PC-9 (cell line): ENCODE data around the gene RHOBTB1. TPM values are rescaled to one million over a fixed set of nuclear protein-coding genes. Genes with fewer than 3 reads are reported as not detected.

ENCODE experiments used
- BruUV-seq: library from RNA; stranded (reverse); fragments of 400-500 nt; replicated peaks from 2 replicates; lab custom pipeline; 2021; lab: Mats Ljungman, UMichigan
- CTCF ChIA-PET: fragments of 300-600 bp; sonication (Branson Sonifier 250); formaldehyde crosslinking; loops from one replicate; lab custom pipeline; 2022; ENCODE audit warnings: antibody characterized with exemption; lab: Charles Lee
- POLR2A ChIA-PET: fragments of 300-600 bp; sonication (Branson Sonifier 250); formaldehyde crosslinking; loops from one replicate; lab custom pipeline; 2022; ENCODE audit warnings: antibody characterized with exemption; ENCODE audit not compliant: unreplicated experiment; lab: Charles Lee
- DNase-seq, 2 experiments: peaks; one replicate each; pipeline versions ENCODE4 v3.0.0 to v3.0.0-alpha.2; 2015 to 2022; ENCODE audit warnings: mixed read lengths in 1 of 2
- H2AFZ ChIP-seq: fragments of 200-600 bp; sonication (generic); 2 replicates; pipeline ENCODE4 v1.8.1; 2017; ENCODE audit warnings: antibody characterized with exemption
- H3F3A ChIP-seq: fragments of 200-600 bp; sonication (generic); 2 replicates; pipeline ENCODE4 v1.8.1; 2017; ENCODE audit warnings: antibody characterized with exemption, mild to moderate bottlenecking, low read depth; ENCODE audit not compliant: insufficient read depth
- H3K27ac ChIP-seq: fragments of 200-600 bp; sonication (generic); 2 replicates; pipeline ENCODE4 v1.6.1; 2016; ENCODE audit warnings: mixed run types
- H3K27me3 ChIP-seq: fragments of 200-600 bp; sonication (generic); 2 replicates; pipeline ENCODE4 v1.6.1; 2016; ENCODE audit warnings: low read depth, mixed run types; ENCODE audit not compliant: insufficient read depth
- H3K36me3 ChIP-seq: fragments of 200-600 bp; sonication (generic); 2 replicates; pipeline ENCODE4 v1.6.1; 2016; ENCODE audit warnings: low read depth, mixed run types
- H3K4me1 ChIP-seq: fragments of 200-600 bp; sonication (generic); replicated peaks from 2 replicates; pipeline ENCODE4 v1.6.1; 2016; ENCODE audit warnings: mixed run types; ENCODE audit not compliant: insufficient read depth
- H3K4me2 ChIP-seq: fragments of 200-600 bp; sonication (generic); 2 replicates; pipeline ENCODE4 v1.6.1; 2017; ENCODE audit warnings: mixed run types
- H3K4me3 ChIP-seq: fragments of 200-600 bp; sonication (generic); 2 replicates; pipeline ENCODE4 v1.6.1; 2016; ENCODE audit warnings: mixed run types
- H3K79me2 ChIP-seq: fragments of 200-600 bp; sonication (generic); 2 replicates; pipeline ENCODE4 v1.6.1; 2017; ENCODE audit warnings: low read depth, mixed run types
- H3K9me2 ChIP-seq: fragments of 200-600 bp; sonication (generic); 2 replicates; pipeline ENCODE4 v1.8.1; 2017; ENCODE audit warnings: mild to moderate bottlenecking; ENCODE audit not compliant: insufficient read depth
- H3K9me3 ChIP-seq: fragments of 200-600 bp; sonication (generic); 2 replicates; pipeline ENCODE4 v1.8.1; 2016; ENCODE audit warnings: low read depth; ENCODE audit not compliant: insufficient read depth
- H4K20me1 ChIP-seq: fragments of 200-600 bp; sonication (generic); 2 replicates; pipeline ENCODE4 v1.8.1; 2017; ENCODE audit not compliant: insufficient read depth
- EZH2 ChIP-seq: fragments of 200-600 bp; sonication (generic); IDR thresholded peaks from 2 replicates; pipeline ENCODE4 v1.8.0; 2017; ENCODE audit warnings: antibody characterized with exemption, low read depth
- intact Hi-C: fragments of 100-400 bp; cut with micrococcal nuclease; formaldehyde crosslinking; loops from one replicate; pipeline ENCODE4 v1.10.0; 2022; ENCODE audit not compliant: unreplicated experiment
- total RNA-seq: library from RNA; stranded (reverse); gene quantifications from 2 replicates; pipeline ENCODE4 v1.2.3, GENCODE V29; 2021
- TF ChIP-seq, protein P1 (sequence below): fragments of 200-600 bp; sonication (generic); conservative IDR thresholded peaks from 2 replicates; pipeline ENCODE4 v1.6.1; 2017; ENCODE audit warnings: mixed run types, antibody characterized with exemption, mild to moderate bottlenecking, moderate library complexity

Gene RHOBTB1
- total RNA-seq, 1 experiment from 2014 or later: 5.2 TPM

DNA sequence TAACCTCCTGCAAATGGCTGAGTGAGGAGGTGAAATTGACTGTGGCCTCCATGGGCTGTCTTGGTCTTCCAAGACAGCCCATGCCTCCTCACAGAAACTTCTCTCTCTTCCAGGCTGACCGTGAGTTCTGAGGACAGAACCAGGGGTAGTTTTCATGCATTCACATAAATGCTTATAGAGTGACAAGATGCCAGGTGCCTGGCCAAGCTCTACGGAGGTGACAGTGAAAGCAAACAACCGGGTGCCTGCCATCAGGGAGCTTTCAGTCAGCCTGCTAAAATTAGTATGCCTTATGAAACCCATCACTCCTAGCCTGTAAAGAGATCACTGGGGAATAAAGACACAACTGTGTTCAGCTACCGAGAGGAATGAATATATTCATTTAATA lies 919 bp upstream of the RHOBTB1 start:
- no peaks in the 10 kb centered on the region for H3K9me2 ChIP-seq
- no TSS peak for BruUV-seq
- POLR2A ChIA-PET: no interaction called here
- H3F3A ChIP-seq: no peaks in the 10 kb centered on the region
- peak overlapping the region; percentile 95 for H3K4me3 ChIP-seq
- peak overlapping the region; percentile 99 for H2AFZ ChIP-seq
- CTCF ChIA-PET: interaction anchor here (0.6 to 1.0 kb wide), 2 partner anchors 11 to 20 kb away, joined by 3 read pairs; no protein-coding TSS in a partner anchor
- H3K9me3 ChIP-seq: no peaks in the 10 kb centered on the region
- TF ChIP-seq, protein P1, sequence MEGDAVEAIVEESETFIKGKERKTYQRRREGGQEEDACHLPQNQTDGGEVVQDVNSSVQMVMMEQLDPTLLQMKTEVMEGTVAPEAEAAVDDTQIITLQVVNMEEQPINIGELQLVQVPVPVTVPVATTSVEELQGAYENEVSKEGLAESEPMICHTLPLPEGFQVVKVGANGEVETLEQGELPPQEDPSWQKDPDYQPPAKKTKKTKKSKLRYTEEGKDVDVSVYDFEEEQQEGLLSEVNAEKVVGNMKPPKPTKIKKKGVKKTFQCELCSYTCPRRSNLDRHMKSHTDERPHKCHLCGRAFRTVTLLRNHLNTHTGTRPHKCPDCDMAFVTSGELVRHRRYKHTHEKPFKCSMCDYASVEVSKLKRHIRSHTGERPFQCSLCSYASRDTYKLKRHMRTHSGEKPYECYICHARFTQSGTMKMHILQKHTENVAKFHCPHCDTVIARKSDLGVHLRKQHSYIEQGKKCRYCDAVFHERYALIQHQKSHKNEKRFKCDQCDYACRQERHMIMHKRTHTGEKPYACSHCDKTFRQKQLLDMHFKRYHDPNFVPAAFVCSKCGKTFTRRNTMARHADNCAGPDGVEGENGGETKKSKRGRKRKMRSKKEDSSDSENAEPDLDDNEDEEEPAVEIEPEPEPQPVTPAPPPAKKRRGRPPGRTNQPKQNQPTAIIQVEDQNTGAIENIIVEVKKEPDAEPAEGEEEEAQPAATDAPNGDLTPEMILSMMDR: no peak
- TF ChIP-seq EZH2: no peak
- H4K20me1 ChIP-seq: no peaks in the 10 kb centered on the region
- peaks cover 12% of the 10 kb centered on the region for H3K4me1 ChIP-seq
- intact Hi-C loops: loop anchor here (1.0 kb wide), 2 partner anchors 11 to 18 kb away; no protein-coding TSS in a partner anchor
- H3K27ac ChIP-seq: peak overlapping the region; percentile 73
- peak overlapping the region; percentile 95 for H3K4me2 ChIP-seq
- H3K79me2 ChIP-seq: 0 out of 2 replicates have a peak, but pooled peaks cover 3% of the 10 kb centered on the region
- no peaks in the 10 kb centered on the region for H3K27me3 ChIP-seq
- H3K36me3 ChIP-seq: no peaks in the 10 kb centered on the region
- no peak for DNase-seq

DNA sequence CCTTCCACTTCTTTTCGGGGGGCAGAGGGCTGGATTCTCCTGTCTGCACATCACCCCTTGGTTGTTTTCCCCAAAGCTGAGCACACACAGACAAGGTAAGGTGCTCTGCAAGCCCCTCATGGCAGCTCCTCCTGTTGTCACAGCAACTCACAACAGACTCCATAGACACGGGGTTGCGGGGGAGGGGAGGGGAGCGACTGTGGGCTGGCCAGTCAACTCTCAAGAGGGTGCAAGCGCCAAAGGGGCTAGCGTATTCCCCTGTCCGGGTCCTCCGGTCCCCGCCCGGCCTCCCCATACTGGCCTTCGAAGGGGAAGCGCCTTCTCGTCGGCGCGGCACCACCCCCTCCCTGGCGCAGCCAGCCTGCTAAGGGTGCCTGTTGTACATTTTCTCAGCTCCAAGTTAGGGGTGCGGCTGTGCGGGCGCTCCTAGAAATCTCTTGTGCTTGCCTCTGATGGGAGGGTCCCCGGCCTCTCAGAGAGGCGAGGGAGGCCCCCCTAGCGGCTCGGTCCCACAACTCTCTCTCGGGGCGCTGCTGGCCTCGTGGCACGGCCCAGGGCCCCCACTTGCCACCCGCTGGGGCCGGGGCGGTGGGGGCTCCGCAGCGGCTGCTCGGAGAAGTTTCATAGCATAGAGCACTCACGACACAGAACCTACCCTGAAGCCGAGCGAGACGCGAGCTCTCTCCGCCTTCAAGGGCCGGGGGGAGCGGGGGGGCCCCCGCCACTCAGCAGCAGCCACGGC lies 498 bp downstream of the RHOBTB1 start:
- Histone ChIP-seq H3K4me2 (peak overlapping the region; percentile 95), H3F3A (no peaks in the 10 kb centered on the region), H3K27me3 (no peaks in the 10 kb centered on the region), H3K79me2 (0 out of 2 replicates have a peak, but pooled peaks cover 3% of the 10 kb centered on the region), H3K9me2 (no peaks in the 10 kb centered on the region), H3K4me3 (peak overlapping the region; percentile 95), H3K27ac (peak overlapping the region; percentile 73), H2AFZ (peak overlapping the region; percentile 99), H3K36me3 (no peaks in the 10 kb centered on the region), H4K20me1 (no peaks in the 10 kb centered on the region), H3K4me1 (peaks cover 12% of the 10 kb centered on the region), H3K9me3 (no peaks in the 10 kb centered on the region)
- TF ChIP-seq, protein P1: no peak
- no peak for TF ChIP-seq EZH2
- intact Hi-C loops: loop anchor here (1.0 kb wide), 2 partner anchors 13 to 20 kb away; no protein-coding TSS in a partner anchor
- ChIA-PET POLR2A (interaction anchor here (0.5 to 0.9 kb wide), 3 partner anchors 25 to 328 kb away, joined by 4 to 18 read pairs (median 4); no protein-coding TSS in a partner anchor), CTCF (interaction anchor here (0.6 to 0.9 kb wide), 4 partner anchors 30 to 953 kb away, joined by 3 to 17 read pairs (median 4); no protein-coding TSS in a partner anchor)
- BruUV-seq: no TSS peak
- DNase-seq: peak in 1 of 2 experiments; percentile 56

DNA sequence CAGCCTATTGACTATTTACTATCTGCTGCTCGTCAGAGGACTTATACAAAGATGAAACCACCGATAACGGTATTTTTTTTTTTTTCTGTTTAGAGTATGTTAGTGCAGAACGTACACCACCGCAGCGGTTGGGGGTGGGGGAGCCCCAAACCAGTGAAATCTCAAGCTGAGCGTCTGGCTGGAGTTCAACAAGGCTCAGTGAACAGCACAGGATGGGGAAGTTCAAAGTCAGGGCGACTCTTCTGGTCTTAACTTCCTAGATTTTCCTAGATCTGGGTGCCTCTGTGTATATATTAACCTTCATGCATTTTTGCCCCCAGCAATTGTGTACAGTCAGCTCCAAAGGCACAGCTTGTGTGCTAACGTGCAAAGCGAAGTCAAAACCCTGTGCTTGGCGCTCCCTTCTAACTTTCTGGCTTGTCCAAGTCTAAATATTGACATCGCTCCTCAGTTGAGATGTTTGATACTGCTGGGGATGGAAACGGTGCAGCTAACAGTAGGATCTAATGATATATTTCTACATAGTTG lies 1.1 kb downstream of the RHOBTB1 start:
- ChIA-PET CTCF (interaction anchor here (0.6 to 0.9 kb wide), 3 partner anchors 29 to 126 kb away, joined by 4 to 17 read pairs (median 5); no protein-coding TSS in a partner anchor), POLR2A (interaction anchor here (0.5 to 0.9 kb wide), 3 partner anchors 24 to 329 kb away, joined by 4 to 18 read pairs (median 4); no protein-coding TSS in a partner anchor)
- Histone ChIP-seq H3K27ac (no peak overlapping the region), H3K4me1 (peaks cover 12% of the 10 kb centered on the region), H3K4me2 (peak overlapping the region; percentile 95), H3K4me3 (peak overlapping the region; percentile 95), H2AFZ (peak overlapping the region; percentile 99), H3K36me3 (no peaks in the 10 kb centered on the region), H3K9me2 (no peaks in the 10 kb centered on the region), H3F3A (0 out of 2 replicates have a peak, but pooled peaks cover 4% of the 10 kb centered on the region), H3K79me2 (0 out of 2 replicates have a peak, but pooled peaks cover 3% of the 10 kb centered on the region), H3K9me3 (no peaks in the 10 kb centered on the region), H4K20me1 (no peaks in the 10 kb centered on the region), H3K27me3 (no peaks in the 10 kb centered on the region)
- TSS peak; percentile 44 for BruUV-seq
- TF ChIP-seq EZH2: no peak
- TF ChIP-seq, protein P1: no peak
- intact Hi-C loops: no loop called here
- DNase-seq: peak in 1 of 2 experiments; percentile 10
